Body of pancreas (tissue), 4 donors: ENCODE measurements around the gene CTTN.

Source experiments
- POLR2A ChIP-seq, 3 donors: fragments of 450-650 bp; IDR thresholded peaks; one replicate each; pipeline ENCODE4 v1.6.1; 2016; ENCODE audit warnings: antibody characterized with exemption in 3 of 3, mild to moderate bottlenecking in 2 of 3
- TF ChIP-seq, protein P1 (sequence below), 7 experiments: fragments of 450-650 bp in 4 of 7; fragments of 200-600 bp in 3 of 7; sonication (generic) in 3 of 7; IDR thresholded peaks; one replicate each; pipeline ENCODE4 v1.5.1; 2016 to 2019; ENCODE audit warnings: antibody characterized with exemption in 7 of 7

DNA sequence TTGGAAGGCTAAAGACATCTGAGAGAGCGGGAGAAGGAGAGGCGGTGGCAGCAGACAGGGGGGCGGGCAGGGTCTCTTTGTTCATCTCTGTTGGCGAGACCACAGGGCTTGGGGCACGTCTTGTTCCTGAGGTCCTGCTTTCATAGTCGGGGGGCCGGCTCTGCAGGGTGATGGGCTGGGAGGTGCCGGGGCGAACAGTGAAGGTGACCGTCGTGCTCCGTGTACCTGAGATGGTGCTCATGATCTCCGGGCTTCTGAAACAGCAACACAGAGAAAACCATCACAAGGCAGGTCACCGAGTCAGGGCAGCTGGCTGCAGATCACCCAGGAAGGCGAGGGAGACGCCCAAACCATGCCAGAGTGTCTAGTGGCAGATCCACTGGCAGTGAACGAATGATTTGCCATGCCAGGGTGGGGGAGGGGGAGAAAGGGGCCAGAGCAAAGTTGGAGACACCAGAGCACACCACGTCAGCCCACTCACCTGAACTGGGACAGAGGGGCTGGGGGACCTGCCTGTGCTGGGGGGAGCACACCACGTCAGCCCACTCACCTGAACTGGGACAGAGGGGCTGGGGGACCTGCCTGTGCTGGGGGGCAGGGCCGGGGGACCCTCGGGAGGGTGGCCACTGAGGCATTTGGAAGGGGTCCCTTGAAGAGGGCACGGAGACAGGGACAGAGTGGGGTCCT lies 75.0 kb downstream of the CTTN start:
- TF ChIP-seq POLR2A (IDR thresholded peaks at IDR 0.05), result no peak
- TF ChIP-seq, protein P1, sequence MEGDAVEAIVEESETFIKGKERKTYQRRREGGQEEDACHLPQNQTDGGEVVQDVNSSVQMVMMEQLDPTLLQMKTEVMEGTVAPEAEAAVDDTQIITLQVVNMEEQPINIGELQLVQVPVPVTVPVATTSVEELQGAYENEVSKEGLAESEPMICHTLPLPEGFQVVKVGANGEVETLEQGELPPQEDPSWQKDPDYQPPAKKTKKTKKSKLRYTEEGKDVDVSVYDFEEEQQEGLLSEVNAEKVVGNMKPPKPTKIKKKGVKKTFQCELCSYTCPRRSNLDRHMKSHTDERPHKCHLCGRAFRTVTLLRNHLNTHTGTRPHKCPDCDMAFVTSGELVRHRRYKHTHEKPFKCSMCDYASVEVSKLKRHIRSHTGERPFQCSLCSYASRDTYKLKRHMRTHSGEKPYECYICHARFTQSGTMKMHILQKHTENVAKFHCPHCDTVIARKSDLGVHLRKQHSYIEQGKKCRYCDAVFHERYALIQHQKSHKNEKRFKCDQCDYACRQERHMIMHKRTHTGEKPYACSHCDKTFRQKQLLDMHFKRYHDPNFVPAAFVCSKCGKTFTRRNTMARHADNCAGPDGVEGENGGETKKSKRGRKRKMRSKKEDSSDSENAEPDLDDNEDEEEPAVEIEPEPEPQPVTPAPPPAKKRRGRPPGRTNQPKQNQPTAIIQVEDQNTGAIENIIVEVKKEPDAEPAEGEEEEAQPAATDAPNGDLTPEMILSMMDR (IDR thresholded peaks at IDR 0.05), result no peak
